Thymus (tissue), 11 donors: Measurements from ENCODE around the gene UBR2. TPM values are rescaled to one million over a fixed set of nuclear protein-coding genes. Genes with fewer than 3 reads are reported as not detected.

Source experiments
- DNase-seq, 9 donors: peaks; one replicate each; pipeline ENCODE4 v3.0.0-alpha.2; 2013; ENCODE audit warnings: low spot score in 9 of 9, low read depth in 6 of 9, missing footprints in 1 of 9
- H3K27ac ChIP-seq, 2 donors: one replicate each; pipeline ENCODE4 v1.5.1; 2013; ENCODE audit warnings: control low read depth in 1 of 2, low read depth in 1 of 2, low read length in 1 of 2, mild to moderate bottlenecking in 1 of 2, moderate library complexity in 1 of 2
- H3K27me3 ChIP-seq, 2 donors: one replicate each; pipeline ENCODE4 v1.5.1; 2013; ENCODE audit warnings: low read length in 1 of 2; ENCODE audit not compliant: control insufficient read depth in 2 of 2, insufficient read depth in 1 of 2
- H3K36me3 ChIP-seq, 2 donors: one replicate each; pipeline ENCODE4 v1.5.1; 2013; ENCODE audit warnings: low read length in 1 of 2, mild to moderate bottlenecking in 1 of 2, moderate library complexity in 1 of 2; ENCODE audit not compliant: control insufficient read depth in 2 of 2, insufficient read depth in 2 of 2
- H3K4me1 ChIP-seq, 2 donors: one replicate each; pipeline ENCODE4 v1.5.1; 2013; ENCODE audit warnings: low read length in 2 of 2; ENCODE audit not compliant: control insufficient read depth in 2 of 2, insufficient read depth in 2 of 2
- H3K4me3 ChIP-seq, 2 donors: one replicate each; pipeline ENCODE4 v1.5.1; 2013; ENCODE audit warnings: low read length in 2 of 2, control low read depth in 1 of 2, mild to moderate bottlenecking in 1 of 2
- H3K9me3 ChIP-seq, 2 donors: one replicate each; pipeline ENCODE4 v1.5.1; 2013; ENCODE audit warnings: low read length in 1 of 2, mild to moderate bottlenecking in 1 of 2; ENCODE audit not compliant: control insufficient read depth in 2 of 2, insufficient read depth in 1 of 2
- WGBS: extraction: QIAGEN DNeasy Blood & Tissue Kit; methylation state at CpG from one replicate; pipeline ENCODE4 v1.1.7; 2013; 5-methylcytosine and 5-hydroxymethylcytosine counted together
- polyA plus RNA-seq: library from polyadenylated mRNA; stranded (reverse); fragments of 200-250 nt; gene quantifications from one replicate; pipeline ENCODE4 v1.2.3, GENCODE V29; 2013
- total RNA-seq: library from RNA; stranded (reverse); fragments of 120-200 nt; gene quantifications from one replicate; pipeline ENCODE4 v1.2.4, GENCODE V29; 2013
- donor health status: healthy.

UBR2 gene
- total and polyA plus RNA-seq, 2 donors: 16.2 to 22.7 TPM

- H3K27me3 ChIP-seq: no peaks in the 10 kb centered on the region
- H3K9me3 ChIP-seq: peaks cover 0 to 9% of the 10 kb centered on the region in 2 donors
- no peaks in the 10 kb centered on the region for H3K36me3 ChIP-seq
- WGBS: over 99% methylated on average over 3 of the region's 3 CpGs
- no peaks in the 10 kb centered on the region for H3K4me1 ChIP-seq
- no peak overlapping the region for H3K4me3 ChIP-seq
- DNase-seq: no peak
- H3K27ac ChIP-seq: no peak overlapping the region
Measured at GRCh38 chr6:42735976-42736375, 172.1 kb downstream of the UBR2 start.

DNA sequence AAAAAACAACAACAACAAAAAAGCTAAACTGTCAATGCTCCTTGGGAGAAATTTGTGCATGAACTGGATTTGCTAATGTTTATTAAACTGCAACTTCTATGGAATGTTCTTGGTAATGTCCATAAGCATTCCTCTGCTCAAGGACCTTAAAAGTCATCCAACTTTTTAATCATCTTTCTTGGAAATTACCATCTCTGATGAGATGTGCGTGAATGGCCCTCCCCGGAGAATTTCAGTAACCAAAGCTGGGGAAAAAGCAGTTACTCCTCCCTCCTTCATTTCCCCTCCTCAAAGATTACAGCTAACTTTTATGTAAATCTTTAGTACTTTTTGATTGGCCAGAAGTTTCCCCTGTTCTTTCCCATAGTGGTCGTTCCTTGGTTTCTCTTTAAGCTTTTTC is 176.9 kb downstream of the UBR2 start:
- 89% methylated on average over 3 of the region's 3 CpGs for WGBS
- no peaks in the 10 kb centered on the region for H3K27me3 ChIP-seq
- no peaks in the 10 kb centered on the region for H3K36me3 ChIP-seq
- no peak overlapping the region for H3K27ac ChIP-seq
- H3K4me1 ChIP-seq: peaks cover 10 to 12% of the 10 kb centered on the region in 2 donors
- no peak overlapping the region for H3K4me3 ChIP-seq
- peaks cover 0 to 6% of the 10 kb centered on the region in 2 donors for H3K9me3 ChIP-seq
- DNase-seq: no peak

GRCh38 chr6:42742116-42742894 is 178.5 kb downstream of the UBR2 start:
- peak in 1 of 9 donors; percentile 14 for DNase-seq
- H3K27ac ChIP-seq: no peak overlapping the region

More at GRCh38 chr6:42742116-42742894, 178.5 kb downstream of the UBR2 start:
- WGBS: 82% methylated on average over 5 of the region's 5 CpGs
- Histone ChIP-seq H3K27me3 (no peaks in the 10 kb centered on the region), H3K4me3 (no peak overlapping the region), H3K36me3 (no peaks in the 10 kb centered on the region), H3K9me3 (peaks cover 0 to 6% of the 10 kb centered on the region in 2 donors), H3K4me1 (peaks cover 10 to 12% of the 10 kb centered on the region in 2 donors)

Other genes starting within 250 kb of the UBR2 start
- 5.4 TPM for gene TRERF1, start 112.1 kb upstream of the UBR2 start, total RNA-seq
- gene TRERF1, start 112.1 kb upstream of the UBR2 start, polyA plus RNA-seq: 8.9 TPM
- 0.57 TPM for gene PRPH2, start 158.6 kb downstream of the UBR2 start, total RNA-seq
- 0.39 TPM for gene PRPH2, start 158.6 kb downstream of the UBR2 start, polyA plus RNA-seq
- 31.2 TPM for gene TBCC, start 182.1 kb downstream of the UBR2 start, total RNA-seq
- 64.5 TPM for gene TBCC, start 182.1 kb downstream of the UBR2 start, polyA plus RNA-seq
- 6.4 TPM for gene BICRAL, start 218.0 kb downstream of the UBR2 start, total RNA-seq
- gene BICRAL, start 218.0 kb downstream of the UBR2 start, polyA plus RNA-seq: 6.7 TPM